Smooth muscle cell of bladder (primary cell): ENCODE results near the gene BTBD8. TPM values are rescaled to one million over a fixed set of nuclear protein-coding genes. Genes with fewer than 3 reads are reported as not detected.

Experiments
- total RNA-seq: library from RNA; depleted of rRNA; stranded (reverse); fragments of >200 nt; gene quantifications from 2 replicates; pipeline ENCODE4 v1.2.3, GENCODE V29; 2014

Gene BTBD8
- total RNA-seq = 5.4 and 6.8 TPM in 2 replicates

GRCh38 chr1:92080128-92080985 is at the start of gene BTBD8:
TSS of gene BTBD8 (plus strand) at chr1:92080345. CDS start at chr1:92080572, 227 bp downstream.

GRCh38 chr1:92075311-92075710 is 4.8 kb upstream of the BTBD8 start, which contains the start of gene SETSIP:
TSS of gene SETSIP (minus strand) at chr1:92075411. CDS start at chr1:92075411, 0 bp downstream.

GRCh38 chr1:92217721-92218120 is 137.6 kb downstream of the BTBD8 start, which contains the start of gene C1orf146:
TSS of gene C1orf146 (plus strand) at chr1:92217915. CDS start at chr1:92231421, 13,506 bp downstream.

Other genes with a start within 250 kb of the BTBD8 start
- 67.0 and 77.4 TPM in 2 replicates for gene TGFBR3, start 194.2 kb upstream of the BTBD8 start, total RNA-seq
- not detected in 2 replicates for gene BRDT, start 130.9 kb upstream of the BTBD8 start, total RNA-seq
- 0.55 and 0.57 TPM in 2 replicates for gene EPHX4, start 50.4 kb upstream of the BTBD8 start, total RNA-seq
- 0.09 TPM in 1 of 2 replicates, not detected in the other for gene SETSIP, start 4.9 kb upstream of the BTBD8 start, total RNA-seq
- not detected in 2 replicates for gene C1orf146, start 137.6 kb downstream of the BTBD8 start, total RNA-seq
- gene GLMN, start 218.6 kb downstream of the BTBD8 start, total RNA-seq = 7.7 and 8.0 TPM in 2 replicates
- gene RPAP2, start 218.7 kb downstream of the BTBD8 start, total RNA-seq = 5.1 and 10.2 TPM in 2 replicates